Caco-2 (cell line): Measurements from ENCODE around the gene TEAD1. TPM values are rescaled to one million over a fixed set of nuclear protein-coding genes. Genes with fewer than 3 reads are reported as not detected.
A peak's percentile ranks its signal among the peaks of the same experiment; 100 is the strongest.

Experiments used
- BruUV-seq: library from RNA; stranded (reverse); fragments of 400-500 nt; replicated peaks from 2 replicates; lab custom pipeline; 2021; lab: Mats Ljungman, UMichigan
- CTCF ChIA-PET: fragments of 300-600 bp; sonication (Branson Sonifier 250); formaldehyde crosslinking; loops from one replicate; lab custom pipeline; 2022; ENCODE audit warnings: antibody characterized with exemption; lab: Charles Lee
- POLR2A ChIA-PET: fragments of 300-600 bp; sonication (Branson Sonifier 250); formaldehyde crosslinking; loops from one replicate; lab custom pipeline; 2022; ENCODE audit warnings: antibody characterized with exemption; lab: Charles Lee
- DNase-seq, 2 experiments: peaks; one replicate each; pipeline versions ENCODE4 v3.0.0 to v3.0.0-alpha.2; 2020 to 2022
- H3K27me3 ChIP-seq: replicated peaks from 2 replicates; pipeline ENCODE4 v1.6.0; 2011; ENCODE audit warnings: low read length; ENCODE audit not compliant: control insufficient read depth, insufficient read depth
- H3K36me3 ChIP-seq: 2 replicates; pipeline ENCODE4 v1.5.1; 2011; ENCODE audit warnings: low read length; ENCODE audit not compliant: control insufficient read depth, insufficient read depth
- H3K4me1 ChIP-seq: fragments of 250-450 bp; sonication (Bioruptor Pico); 2 replicates; pipeline ENCODE4 v1.5.1; 2020; ENCODE audit warnings: mild to moderate bottlenecking
- H3K4me3 ChIP-seq: 2 replicates; pipeline ENCODE4 v1.5.1; 2011; ENCODE audit warnings: low read depth, mild to moderate bottlenecking, control low read depth, low read length
- H3K9me3 ChIP-seq: fragments of 250-450 bp; sonication (Bioruptor Pico); 2 replicates; pipeline ENCODE4 v1.5.1; 2020; ENCODE audit warnings: mild to moderate bottlenecking, moderate library complexity
- H3K27ac Mint-ChIP-seq: one replicate; pipeline ENCODE4 v1.8.0; 2022; ENCODE audit warnings: mixed read lengths; ENCODE audit not compliant: unreplicated experiment
- H3K27me3 Mint-ChIP-seq: one replicate; pipeline ENCODE4 v1.8.0; 2022; ENCODE audit warnings: mixed read lengths; ENCODE audit not compliant: insufficient read depth, unreplicated experiment
- H3K36me3 Mint-ChIP-seq: one replicate; pipeline ENCODE4 v1.8.0; 2022; ENCODE audit warnings: mild to moderate bottlenecking, mixed read lengths; ENCODE audit not compliant: insufficient read depth, unreplicated experiment
- H3K4me1 Mint-ChIP-seq: one replicate; pipeline ENCODE4 v1.8.0; 2022; ENCODE audit warnings: low read depth, mixed read lengths; ENCODE audit not compliant: unreplicated experiment
- H3K4me3 Mint-ChIP-seq: one replicate; pipeline ENCODE4 v1.8.0; 2022; ENCODE audit warnings: mild to moderate bottlenecking, moderate library complexity, mixed read lengths; ENCODE audit not compliant: unreplicated experiment
- H3K9me3 Mint-ChIP-seq: one replicate; pipeline ENCODE4 v1.8.0; 2022; ENCODE audit warnings: mixed read lengths; ENCODE audit not compliant: unreplicated experiment
- CTCF ChIP-seq, 2 experiments: fragments of 200-600 bp in 1 of 2; IDR thresholded peaks; 1 replicate in 1 of 2; 2 replicates in 1 of 2; pipeline versions ENCODE4 v1.5.1 to v1.8.0; 2011 to 2022; ENCODE audit warnings: antibody characterized with exemption in 1 of 2, control low read depth in 1 of 2, inconsistent platforms in 1 of 2, low read depth in 1 of 2, low read length in 1 of 2, mild to moderate bottlenecking in 1 of 2, moderate library complexity in 1 of 2; ENCODE audit not compliant: insufficient read depth in 1 of 2, severe bottlenecking in 1 of 2, unreplicated experiment in 1 of 2
- intact Hi-C: fragments of 100-400 bp; cut with micrococcal nuclease; formaldehyde crosslinking; loops from one replicate; pipeline ENCODE4 v1.10.0; 2022; ENCODE audit not compliant: unreplicated experiment
- total RNA-seq: library from RNA; stranded (reverse); gene quantifications from 2 replicates; pipeline ENCODE4 v1.2.3, GENCODE V29; 2022

Gene TEAD1
- total RNA-seq, 1 experiment from 2014 or later, result 144 TPM

- H3K9me3 Mint-ChIP-seq, result no peaks in the 10 kb centered on the region
- no peak for TF ChIP-seq CTCF (IDR thresholded peaks at IDR 0.05; ENCODE audit: insufficient read depth in 1 of 2, low read depth in 1 of 2, low read length in 1 of 2, severe bottlenecking in 1 of 2, unreplicated experiment in 1 of 2)
- Histone ChIP-seq H3K9me3 (no peaks in the 10 kb centered on the region), H3K36me3 (no peaks in the 10 kb centered on the region), H3K27me3 (no peaks in the 10 kb centered on the region), H3K4me3 (no peak overlapping the region), H3K4me1 (peaks cover 90% of the 10 kb centered on the region)
- ChIA-PET POLR2A (no interaction called here), CTCF (no interaction called here)
- H3K27ac Mint-ChIP-seq, result no peak overlapping the region
- BruUV-seq, result no TSS peak
- H3K4me3 Mint-ChIP-seq, result no peak overlapping the region
- H3K36me3 Mint-ChIP-seq, result peaks cover 43% of the 10 kb centered on the region
- H3K27me3 Mint-ChIP-seq, result no peaks in the 10 kb centered on the region
- intact Hi-C loops, result no loop called here
- DNase-seq, result no peak
- peaks cover 84% of the 10 kb centered on the region for H3K4me1 Mint-ChIP-seq
These were observed 17.3 kb downstream of the TEAD1 start for GRCh38 chr11:12691473-12691872.

GRCh38 chr11:12692229-12693075 lies 18.2 kb downstream of the TEAD1 start:
- Histone ChIP-seq H3K27me3 (no peaks in the 10 kb centered on the region), H3K4me3 (no peak overlapping the region), H3K36me3 (no peaks in the 10 kb centered on the region), H3K4me1 (peaks cover 88% of the 10 kb centered on the region), H3K9me3 (no peaks in the 10 kb centered on the region)
- peak; percentile 80 to 86 for DNase-seq
- TF ChIP-seq CTCF (IDR thresholded peaks at IDR 0.05; ENCODE audit: insufficient read depth in 1 of 2, low read depth in 1 of 2, low read length in 1 of 2, severe bottlenecking in 1 of 2, unreplicated experiment in 1 of 2), result no peak
- ChIA-PET CTCF (interaction anchor here (0.7 to 1.0 kb wide), 3 partner anchors 196 to 1182 kb away, joined by 4 to 5 read pairs (median 5); no protein-coding TSS in a partner anchor), POLR2A (interaction anchor here (0.6 to 1.2 kb wide), 5 partner anchors 11 to 136 kb away, joined by 3 to 7 read pairs (median 4); no protein-coding TSS in a partner anchor)
- Mint-ChIP-seq H3K27me3 (no peaks in the 10 kb centered on the region), H3K4me3 (peak overlapping the region; percentile 62), H3K27ac (peak overlapping the region; percentile 82), H3K9me3 (no peaks in the 10 kb centered on the region), H3K36me3 (peaks cover 38% of the 10 kb centered on the region), H3K4me1 (peaks cover 84% of the 10 kb centered on the region)
- intact Hi-C loops, result loop anchor here (1.0 kb wide), 1 partner anchor 31 kb away; no protein-coding TSS in a partner anchor
- TSS peak; percentile 89 for BruUV-seq

- no peak for DNase-seq
- no TSS peak for BruUV-seq
- H3K9me3 ChIP-seq, result no peaks in the 10 kb centered on the region
- Mint-ChIP-seq H3K27ac (peak overlapping the region; percentile 82), H3K36me3 (peaks cover 35% of the 10 kb centered on the region), H3K9me3 (no peaks in the 10 kb centered on the region), H3K4me3 (peak overlapping the region; percentile 62), H3K4me1 (peaks cover 84% of the 10 kb centered on the region), H3K27me3 (no peaks in the 10 kb centered on the region)
- H3K4me1 ChIP-seq, result peaks cover 83% of the 10 kb centered on the region
- H3K27me3 ChIP-seq, result no peaks in the 10 kb centered on the region
- intact Hi-C loops, result no loop called here
- POLR2A ChIA-PET, result interaction anchor here (0.6 to 1.2 kb wide), 3 partner anchors 12 to 110 kb away, joined by 3 to 4 read pairs (median 4); no protein-coding TSS in a partner anchor
- H3K4me3 ChIP-seq, result no peak overlapping the region
- TF ChIP-seq CTCF (IDR thresholded peaks at IDR 0.05; ENCODE audit: insufficient read depth in 1 of 2, low read depth in 1 of 2, low read length in 1 of 2, severe bottlenecking in 1 of 2, unreplicated experiment in 1 of 2), result no peak
- no peaks in the 10 kb centered on the region for H3K36me3 ChIP-seq
- CTCF ChIA-PET, result interaction anchor here (0.7 to 1.0 kb wide), 3 partner anchors 195 to 1183 kb away, joined by 4 to 5 read pairs (median 5); no protein-coding TSS in a partner anchor
These were observed 18.9 kb downstream of the TEAD1 start for GRCh38 chr11:12693094-12693478.
